Endothelial cell of umbilical vein (primary cell): ENCODE data around the gene SLC39A11. TPM values are rescaled to one million over a fixed set of nuclear protein-coding genes. Genes with fewer than 3 reads are reported as not detected.

ENCODE experiments used
- BruUV-seq: library from RNA; stranded (reverse); fragments of 400-500 nt; replicated peaks from 2 replicates; lab custom pipeline; 2021; lab: Mats Ljungman, UMichigan
- CTCF ChIA-PET: fragments of 300-600, 350-600 bp; sonication (Branson Sonifier 250); formaldehyde crosslinking; loops from one replicate; lab custom pipeline; 2021; ENCODE audit warnings: antibody characterized with exemption, inconsistent platforms; lab: Charles Lee
- POLR2A ChIA-PET: fragments of 300-600, 350-600 bp; sonication (Branson Sonifier 250); formaldehyde crosslinking; loops from one replicate; lab custom pipeline; 2021; ENCODE audit warnings: antibody characterized with exemption, inconsistent platforms; lab: Charles Lee
- DNase-seq: peaks from one replicate; pipeline ENCODE4 v3.0.0-alpha.2; 2011; ENCODE audit warnings: low read depth, low spot score
- FAIRE-seq: peaks from 2 replicates; lab custom pipeline; 2011; peaks lifted over from hg19 to GRCh38; lab: Jason Lieb, UNC
- H2AFZ ChIP-seq: 2 replicates; pipeline ENCODE4 v1.6.0; 2012; ENCODE audit warnings: low read depth, low read length, control low read depth, inconsistent platforms
- H3K27ac ChIP-seq: 2 replicates; pipeline ENCODE4 v1.5.1; 2011; ENCODE audit warnings: low read depth, mild to moderate bottlenecking, control low read depth, low read length, moderate library complexity; ENCODE audit not compliant: insufficient read depth
- H3K27me3 ChIP-seq, 2 experiments: 2 replicates each; pipeline versions ENCODE4 v1.6.0 to v1.6.1; 2011; ENCODE audit warnings: low read length in 2 of 2, mixed read lengths in 1 of 2; ENCODE audit not compliant: control insufficient read depth in 2 of 2, insufficient read depth in 2 of 2
- H3K36me3 ChIP-seq, 2 experiments: 2 replicates in 1 of 2; 3 replicates in 1 of 2; pipeline ENCODE4 v1.5.1; 2011; ENCODE audit warnings: low read length in 2 of 2, mild to moderate bottlenecking in 1 of 2, moderate library complexity in 1 of 2; ENCODE audit not compliant: control insufficient read depth in 2 of 2, insufficient read depth in 2 of 2; ENCODE audit errors: extremely low read depth in 1 of 2
- H3K4me1 ChIP-seq: 3 replicates; pipeline ENCODE4 v1.5.1; 2011; ENCODE audit warnings: mild to moderate bottlenecking, low read length; ENCODE audit not compliant: control insufficient read depth, insufficient read depth; ENCODE audit errors: extremely low read depth
- H3K4me2 ChIP-seq: 2 replicates; pipeline ENCODE4 v1.6.1; 2011; ENCODE audit warnings: low read length, control low read depth, mixed read lengths; ENCODE audit not compliant: insufficient read depth
- H3K4me3 ChIP-seq, 3 experiments: fragments of 200-600 bp in 1 of 3; sonication (generic), shearing (Covaris generic) in 1 of 3; replicated peaks in 1 of 3; 2 replicates each; pipeline ENCODE4 v1.5.1; 2011 to 2016; ENCODE audit warnings: control low read depth in 3 of 3, low read length in 3 of 3, mild to moderate bottlenecking in 2 of 3, inconsistent platforms in 1 of 3, low read depth in 1 of 3, moderate library complexity in 1 of 3; ENCODE audit not compliant: insufficient read depth in 1 of 3
- H3K79me2 ChIP-seq: 2 replicates; pipeline ENCODE4 v1.6.0; 2012; ENCODE audit warnings: low read length, inconsistent platforms; ENCODE audit not compliant: control insufficient read depth, insufficient read depth
- H3K9ac ChIP-seq: replicated peaks from 2 replicates; pipeline ENCODE3; 2011; ENCODE audit warnings: low read length, control low read depth; ENCODE audit not compliant: insufficient read depth; ENCODE audit errors: extremely low read depth
- H3K9me1 ChIP-seq: replicated peaks from 3 replicates; pipeline ENCODE4 v1.6.0; 2011; ENCODE audit warnings: mild to moderate bottlenecking, low read length; ENCODE audit not compliant: control insufficient read depth, insufficient read depth; ENCODE audit errors: extremely low read depth
- H3K9me3 ChIP-seq: replicated peaks from 2 replicates; pipeline ENCODE4 v1.5.1; 2012; ENCODE audit warnings: low read length, inconsistent platforms; ENCODE audit not compliant: control insufficient read depth, insufficient read depth
- H4K20me1 ChIP-seq: replicated peaks from 2 replicates; pipeline ENCODE3; 2011; ENCODE audit warnings: mild to moderate bottlenecking, low read length; ENCODE audit not compliant: control insufficient read depth, insufficient read depth; ENCODE audit errors: extremely low read depth
- EZH2 ChIP-seq: IDR thresholded peaks from 2 replicates; pipeline ENCODE4 v1.6.1; 2012; ENCODE audit warnings: borderline replicate concordance, low read depth, mild to moderate bottlenecking, moderate library complexity, low read length, inconsistent platforms; ENCODE audit not compliant: severe bottlenecking
- FOS ChIP-seq: IDR thresholded peaks from 2 replicates; pipeline ENCODE4 v1.6.1; 2011; ENCODE audit warnings: mild to moderate bottlenecking, low read length, moderate library complexity, borderline replicate concordance; ENCODE audit not compliant: insufficient read depth
- JUN ChIP-seq: IDR thresholded peaks from 2 replicates; pipeline ENCODE4 v1.6.1; 2011; ENCODE audit warnings: borderline replicate concordance, low read depth; ENCODE audit not compliant: insufficient read length, insufficient read depth
- MYC ChIP-seq: IDR thresholded peaks from one replicate; pipeline ENCODE4 v1.6.1; 2011; ENCODE audit warnings: mild to moderate bottlenecking, low read depth, low read length
- POLR2A ChIP-seq: IDR thresholded peaks from 2 replicates; pipeline ENCODE4 v1.6.1; 2012; ENCODE audit warnings: low read depth, mild to moderate bottlenecking, control low read depth, low read length
- POLR2AphosphoS5 ChIP-seq: IDR thresholded peaks from 2 replicates; pipeline ENCODE4 v1.6.1; 2012; ENCODE audit warnings: low read depth, mild to moderate bottlenecking, control low read depth, low read length, moderate library complexity; ENCODE audit not compliant: insufficient read depth
- dilution Hi-C: fragments of 300-500 bp; cut with MboI; formaldehyde crosslinking; loops from one replicate; pipeline ENCODE4 v1.15.0; 2019; ENCODE audit warnings: low sequenced_read_pairs; ENCODE audit not compliant: extremely low pct_ligation_motif_present
- intact Hi-C: fragments of 100-400 bp; cut with micrococcal nuclease; formaldehyde crosslinking; loops from one replicate; pipeline ENCODE4 v1.10.0; 2022
- polyA plus RNA-seq, 4 experiments: library from polyadenylated mRNA; depleted of rRNA in 3 of 4; stranded (reverse) in 3 of 4; unstranded in 1 of 4; fragments of >200 nt; gene quantifications; 2 replicates each; pipeline versions ENCODE4 v1.2.1 to v1.2.3, GENCODE V29; 2011 to 2012; ENCODE audit warnings: missing spikeins in 1 of 4
- total RNA-seq: library from RNA; stranded (reverse); gene quantifications from 2 replicates; pipeline ENCODE4 v1.2.3, GENCODE V29; 2021
- TF ChIP-seq, protein P1 (sequence below), 2 donors: IDR thresholded peaks; 1 replicate in 1 of 2; 2 replicates in 1 of 2; pipeline ENCODE4 v1.5.1; 2011; ENCODE audit warnings: low read length in 2 of 2, mild to moderate bottlenecking in 2 of 2, moderate library complexity in 2 of 2, control low read depth in 1 of 2, inconsistent platforms in 1 of 2, low read depth in 1 of 2; ENCODE audit not compliant: insufficient read depth in 1 of 2; ENCODE audit errors: extremely low read depth in 1 of 2

Gene SLC39A11
- total and polyA plus RNA-seq, 2 donors (not counting 3 experiments of a cell fraction or from before 2014, with no cell fraction given): 8.1 to 11.9 TPM

DNA sequence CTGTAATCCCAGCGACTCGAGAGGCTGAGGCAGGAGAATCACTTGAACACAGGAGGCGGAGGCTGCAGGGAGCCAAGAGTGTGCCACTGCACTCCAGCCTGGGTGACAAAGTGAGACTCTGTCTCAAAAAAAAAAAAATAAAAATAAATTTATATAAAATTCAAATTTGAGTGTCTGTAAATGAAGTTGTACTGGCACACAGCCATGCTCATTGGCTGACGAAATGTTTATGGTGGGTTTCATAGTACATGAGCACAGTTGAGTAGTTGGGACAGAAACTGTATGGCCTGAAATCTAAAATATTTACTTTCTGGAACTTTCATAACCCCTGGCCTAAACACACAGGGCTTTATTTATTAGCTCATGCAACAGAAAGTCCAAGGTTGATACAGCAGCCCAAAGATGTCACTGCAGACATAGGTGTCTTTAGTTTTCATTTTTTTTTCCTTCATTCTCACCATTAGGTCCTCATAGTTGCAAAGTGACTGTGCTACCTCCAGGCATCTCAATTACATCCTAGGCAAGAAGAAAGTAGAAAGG lies 355.3 kb downstream of the SLC39A11 start:
- Histone ChIP-seq H3K9me3 (no peaks in the 10 kb centered on the region), H4K20me1 (no peaks in the 10 kb centered on the region), H3K9ac (no peak overlapping the region), H3K27ac (no peak overlapping the region), H3K27me3 (no peaks in the 10 kb centered on the region), H3K9me1 (no peaks in the 10 kb centered on the region), H3K79me2 (no peaks in the 10 kb centered on the region), H3K4me2 (no peak overlapping the region), H3K4me3 (no peak overlapping the region), H2AFZ (no peak overlapping the region), H3K4me1 (no peaks in the 10 kb centered on the region), H3K36me3 (no peaks in the 10 kb centered on the region)
- BruUV-seq: no TSS peak
- DNase-seq (no peak), FAIRE-seq (no peak)
- intact Hi-C loops (no loop called here), dilution Hi-C loops (no loop called here)
- POLR2A ChIA-PET: no interaction called here
- CTCF ChIA-PET: no interaction called here
- TF ChIP-seq JUN (no peak), POLR2A (no peak), POLR2AphosphoS5 (no peak), EZH2 (no peak), FOS (no peak), MYC (no peak)
- TF ChIP-seq, protein P1, sequence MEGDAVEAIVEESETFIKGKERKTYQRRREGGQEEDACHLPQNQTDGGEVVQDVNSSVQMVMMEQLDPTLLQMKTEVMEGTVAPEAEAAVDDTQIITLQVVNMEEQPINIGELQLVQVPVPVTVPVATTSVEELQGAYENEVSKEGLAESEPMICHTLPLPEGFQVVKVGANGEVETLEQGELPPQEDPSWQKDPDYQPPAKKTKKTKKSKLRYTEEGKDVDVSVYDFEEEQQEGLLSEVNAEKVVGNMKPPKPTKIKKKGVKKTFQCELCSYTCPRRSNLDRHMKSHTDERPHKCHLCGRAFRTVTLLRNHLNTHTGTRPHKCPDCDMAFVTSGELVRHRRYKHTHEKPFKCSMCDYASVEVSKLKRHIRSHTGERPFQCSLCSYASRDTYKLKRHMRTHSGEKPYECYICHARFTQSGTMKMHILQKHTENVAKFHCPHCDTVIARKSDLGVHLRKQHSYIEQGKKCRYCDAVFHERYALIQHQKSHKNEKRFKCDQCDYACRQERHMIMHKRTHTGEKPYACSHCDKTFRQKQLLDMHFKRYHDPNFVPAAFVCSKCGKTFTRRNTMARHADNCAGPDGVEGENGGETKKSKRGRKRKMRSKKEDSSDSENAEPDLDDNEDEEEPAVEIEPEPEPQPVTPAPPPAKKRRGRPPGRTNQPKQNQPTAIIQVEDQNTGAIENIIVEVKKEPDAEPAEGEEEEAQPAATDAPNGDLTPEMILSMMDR (IDR thresholded peaks at IDR 0.05; ENCODE audit: extremely low read depth in 1 of 2, insufficient read depth in 1 of 2, low read depth in 1 of 2, low read length in 2 of 2): no peak
